SK-N-SH treated with all-trans-retinoic acid at 6 μM for 48 hours (cell line): Measurements from ENCODE around the gene KCNA2.

ENCODE experiments used
- ATAC-seq: fragments of 200-7000 bp; cut with Tn5 transposase; 3 replicates; pipeline ENCODE4 v1.9.1; 2020; ENCODE audit warnings: mild to moderate bottlenecking, moderate library complexity
- ARNTL ChIP-seq: fragments of 450-650 bp; formaldehyde crosslinking; IDR thresholded peaks from 2 replicates; pipeline ENCODE4 v1.5.0; 2020; ENCODE audit warnings: low read depth, mild to moderate bottlenecking, moderate library complexity, borderline replicate concordance
- BACH2 ChIP-seq: fragments of 250-450 bp; sonication (Bioruptor Pico); IDR thresholded peaks from 2 replicates; pipeline ENCODE4 v1.9.0; 2021; ENCODE audit warnings: mild to moderate bottlenecking, borderline replicate concordance
- CREB5 ChIP-seq: fragments of 250-450 bp; sonication (Bioruptor Pico); IDR thresholded peaks from 2 replicates; pipeline ENCODE4 v1.5.1; 2020; ENCODE audit warnings: low read depth, mild to moderate bottlenecking, moderate library complexity
- CSDC2 ChIP-seq: fragments of 250-450 bp; sonication (Bioruptor Pico); IDR thresholded peaks from 2 replicates; pipeline ENCODE4 v1.5.0; 2020; ENCODE audit warnings: mild to moderate bottlenecking, moderate library complexity
- ESRRG ChIP-seq: fragments of 250-450 bp; sonication (Bioruptor Pico); IDR thresholded peaks from 2 replicates; pipeline ENCODE4 v1.6.1; 2021; ENCODE audit warnings: mild to moderate bottlenecking
- ISL1 ChIP-seq: fragments of 250-450 bp; sonication (Bioruptor Pico); IDR thresholded peaks from 2 replicates; pipeline ENCODE4 v2.1.2; 2022; ENCODE audit warnings: mild to moderate bottlenecking, moderate library complexity
- OSR1 ChIP-seq: fragments of 250-450 bp; sonication (Bioruptor Pico); IDR thresholded peaks from 2 replicates; pipeline ENCODE4 v1.8.0; 2022; ENCODE audit warnings: moderate library complexity, mild to moderate bottlenecking, inconsistent platforms
- POU6F1 ChIP-seq: fragments of 250-450 bp; sonication (Bioruptor Pico); IDR thresholded peaks from 2 replicates; pipeline ENCODE4 v1.8.0; 2021; ENCODE audit warnings: low read depth, mild to moderate bottlenecking, moderate library complexity, borderline replicate concordance
- PPARA ChIP-seq: fragments of 250-450 bp; sonication (Bioruptor Pico); IDR thresholded peaks from 2 replicates; pipeline ENCODE4 v1.5.0; 2020; ENCODE audit warnings: mild to moderate bottlenecking, borderline replicate concordance
- RARB ChIP-seq: fragments of 250-450 bp; sonication (Bioruptor Pico); IDR thresholded peaks from 2 replicates; pipeline ENCODE4 v1.8.0; 2021; ENCODE audit warnings: mild to moderate bottlenecking, moderate library complexity
- SNAI2 ChIP-seq: fragments of 250-450 bp; sonication (Bioruptor Pico); IDR thresholded peaks from 2 replicates; pipeline ENCODE4 v1.5.0; 2020; ENCODE audit warnings: mild to moderate bottlenecking, moderate library complexity
- TCF4 ChIP-seq: fragments of 250-450 bp; sonication (Bioruptor Pico); IDR thresholded peaks from 2 replicates; pipeline ENCODE4 v1.8.0; 2021; ENCODE audit warnings: mild to moderate bottlenecking, moderate library complexity, borderline replicate concordance
- TOX ChIP-seq: fragments of 250-450 bp; sonication (Bioruptor Pico); IDR thresholded peaks from 2 replicates; pipeline ENCODE4 v1.8.0; 2021; ENCODE audit warnings: mild to moderate bottlenecking, moderate library complexity, borderline replicate concordance
- TSHZ2 ChIP-seq: fragments of 250-450 bp; sonication (Bioruptor Pico); IDR thresholded peaks from 2 replicates; pipeline ENCODE4 v1.5.0; 2020; ENCODE audit warnings: mild to moderate bottlenecking, moderate library complexity
- ZC3H10 ChIP-seq: fragments of 250-450 bp; sonication (Bioruptor Pico); IDR thresholded peaks from 2 replicates; pipeline ENCODE4 v1.5.1; 2021; ENCODE audit warnings: mild to moderate bottlenecking, moderate library complexity
- ZFP3 ChIP-seq: fragments of 250-450 bp; sonication (Bioruptor Pico); IDR thresholded peaks from 2 replicates; pipeline ENCODE4 v1.5.0; 2020; ENCODE audit warnings: mild to moderate bottlenecking, moderate library complexity
- ZFP30 ChIP-seq: fragments of 450-650 bp; formaldehyde crosslinking; IDR thresholded peaks from 2 replicates; pipeline ENCODE4 v1.5.0; 2022; ENCODE audit warnings: mild to moderate bottlenecking, moderate library complexity
- ZNF565 ChIP-seq: fragments of 450-650 bp; formaldehyde crosslinking; conservative IDR thresholded peaks from 2 replicates; pipeline ENCODE4 v1.5.0; 2020; ENCODE audit warnings: low read depth, mild to moderate bottlenecking, moderate library complexity
- ZNF70 ChIP-seq: fragments of 450-650 bp; formaldehyde crosslinking; IDR thresholded peaks from 2 replicates; pipeline ENCODE4 v1.5.0; 2020; ENCODE audit warnings: mild to moderate bottlenecking, moderate library complexity
- ZNF8 ChIP-seq: fragments of 450-650 bp; formaldehyde crosslinking; IDR thresholded peaks from 2 replicates; pipeline ENCODE4 v1.5.0; 2020; ENCODE audit warnings: mild to moderate bottlenecking, moderate library complexity
- TF ChIP-seq, protein P1 (sequence below): fragments of 250-450 bp; sonication (Bioruptor Pico); IDR thresholded peaks from 2 replicates; pipeline ENCODE4 v1.5.1; 2021; ENCODE audit warnings: mild to moderate bottlenecking, moderate library complexity
- TF ChIP-seq, protein P2 (sequence below): fragments of 250-450 bp; sonication (Bioruptor Pico); IDR thresholded peaks from 2 replicates; pipeline ENCODE4 v1.8.0; 2020; ENCODE audit warnings: mild to moderate bottlenecking, moderate library complexity, borderline replicate concordance

Gene KCNA2

DNA sequence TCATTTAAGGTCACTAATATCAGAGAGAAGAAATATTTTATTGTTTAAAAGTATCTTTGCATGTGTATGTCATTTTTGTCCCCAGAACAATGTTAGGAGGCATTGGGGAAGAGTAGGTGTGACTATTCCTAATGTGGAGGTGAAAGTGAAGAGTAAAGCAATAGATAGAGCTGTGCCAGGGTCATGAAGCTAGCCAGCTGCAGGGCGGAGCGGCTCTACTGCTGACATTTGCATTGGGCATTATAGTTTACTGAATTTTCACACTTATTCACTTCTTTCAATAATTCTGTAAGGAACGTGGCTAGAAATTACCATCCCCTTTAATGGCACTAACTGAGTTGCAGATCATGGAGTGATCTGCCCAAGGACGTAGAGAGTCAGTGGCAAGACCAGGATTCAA is 35.3 kb downstream of the KCNA2 start:
- no peak for TF ChIP-seq ZC3H10
- TF ChIP-seq CSDC2 (CRISPR knock-in tag), result no peak
- TF ChIP-seq ZFP30 (CRISPR knock-in tag), result no peak
- TF ChIP-seq OSR1, result no peak
- TF ChIP-seq RARB (CRISPR knock-in tag), result no peak
- TF ChIP-seq TOX (CRISPR knock-in tag), result no peak
- TF ChIP-seq ARNTL (CRISPR knock-in tag), result no peak
- TF ChIP-seq ESRRG, result no peak
- TF ChIP-seq TSHZ2 (CRISPR knock-in tag), result no peak
- no peak for TF ChIP-seq ZNF565
- ATAC-seq, result no peak

DNA sequence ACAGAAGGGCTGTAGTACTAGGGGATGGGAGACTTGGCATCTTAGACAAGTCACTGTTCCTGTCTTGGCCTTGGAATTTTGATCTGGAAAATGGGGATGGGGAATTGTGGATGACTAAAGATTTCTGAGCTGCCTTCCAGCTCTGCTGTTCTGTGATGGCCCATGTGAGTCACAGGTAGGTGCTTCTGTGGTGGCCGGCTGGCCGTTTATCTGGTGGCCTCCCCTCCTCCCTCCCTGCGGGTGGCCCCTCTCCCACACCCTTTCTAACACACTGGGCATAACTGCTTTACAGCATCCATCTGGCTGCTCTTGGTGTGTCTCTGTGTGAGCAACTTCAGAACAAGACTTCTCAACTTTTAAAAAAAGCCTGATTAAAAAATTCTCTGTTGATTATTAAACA is 35.9 kb downstream of the KCNA2 start:
- ATAC-seq, result no peak

DNA sequence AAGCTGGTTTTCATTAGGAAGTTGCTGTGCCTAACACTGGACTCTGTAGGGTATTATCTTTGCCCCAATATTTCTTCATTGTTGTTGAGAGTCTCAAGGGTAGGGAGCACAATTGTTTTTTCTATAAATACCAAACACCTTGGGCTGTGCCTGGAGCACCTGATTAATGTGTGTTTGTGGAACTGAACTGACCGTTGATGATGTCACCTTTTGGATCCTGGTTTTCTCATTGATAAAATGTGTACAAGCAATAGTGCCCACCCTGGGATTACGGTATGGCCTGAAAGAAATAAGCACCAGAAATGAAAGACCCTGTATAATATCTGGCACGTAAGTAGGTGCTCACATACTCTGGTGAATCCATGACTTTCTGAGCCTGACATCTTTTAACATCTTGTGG is 39.3 kb downstream of the KCNA2 start:
- TF ChIP-seq ZFP3 (CRISPR knock-in tag) (no peak), ZNF8 (CRISPR knock-in tag) (no peak), BACH2 (no peak), OSR1 (no peak), ZC3H10 (no peak), TOX (CRISPR knock-in tag) (no peak), PPARA (no peak), ZNF70 (no peak)
- TF ChIP-seq, protein P1, sequence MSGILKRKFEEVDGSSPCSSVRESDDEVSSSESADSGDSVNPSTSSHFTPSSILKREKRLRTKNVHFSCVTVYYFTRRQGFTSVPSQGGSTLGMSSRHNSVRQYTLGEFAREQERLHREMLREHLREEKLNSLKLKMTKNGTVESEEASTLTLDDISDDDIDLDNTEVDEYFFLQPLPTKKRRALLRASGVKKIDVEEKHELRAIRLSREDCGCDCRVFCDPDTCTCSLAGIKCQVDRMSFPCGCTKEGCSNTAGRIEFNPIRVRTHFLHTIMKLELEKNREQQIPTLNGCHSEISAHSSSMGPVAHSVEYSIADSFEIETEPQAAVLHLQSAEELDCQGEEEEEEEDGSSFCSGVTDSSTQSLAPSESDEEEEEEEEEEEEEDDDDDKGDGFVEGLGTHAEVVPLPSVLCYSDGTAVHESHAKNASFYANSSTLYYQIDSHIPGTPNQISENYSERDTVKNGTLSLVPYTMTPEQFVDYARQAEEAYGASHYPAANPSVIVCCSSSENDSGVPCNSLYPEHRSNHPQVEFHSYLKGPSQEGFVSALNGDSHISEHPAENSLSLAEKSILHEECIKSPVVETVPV (CRISPR knock-in tag), result no peak
- TF ChIP-seq, protein P2, sequence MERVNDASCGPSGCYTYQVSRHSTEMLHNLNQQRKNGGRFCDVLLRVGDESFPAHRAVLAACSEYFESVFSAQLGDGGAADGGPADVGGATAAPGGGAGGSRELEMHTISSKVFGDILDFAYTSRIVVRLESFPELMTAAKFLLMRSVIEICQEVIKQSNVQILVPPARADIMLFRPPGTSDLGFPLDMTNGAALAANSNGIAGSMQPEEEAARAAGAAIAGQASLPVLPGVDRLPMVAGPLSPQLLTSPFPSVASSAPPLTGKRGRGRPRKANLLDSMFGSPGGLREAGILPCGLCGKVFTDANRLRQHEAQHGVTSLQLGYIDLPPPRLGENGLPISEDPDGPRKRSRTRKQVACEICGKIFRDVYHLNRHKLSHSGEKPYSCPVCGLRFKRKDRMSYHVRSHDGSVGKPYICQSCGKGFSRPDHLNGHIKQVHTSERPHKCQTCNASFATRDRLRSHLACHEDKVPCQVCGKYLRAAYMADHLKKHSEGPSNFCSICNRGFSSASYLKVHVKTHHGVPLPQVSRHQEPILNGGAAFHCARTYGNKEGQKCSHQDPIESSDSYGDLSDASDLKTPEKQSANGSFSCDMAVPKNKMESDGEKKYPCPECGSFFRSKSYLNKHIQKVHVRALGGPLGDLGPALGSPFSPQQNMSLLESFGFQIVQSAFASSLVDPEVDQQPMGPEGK (CRISPR knock-in tag), result no peak
- ATAC-seq, result no peak

More for the DNA sequence above, 35.9 kb downstream of the KCNA2 start:
- TF ChIP-seq, protein P1 (CRISPR knock-in tag), result no peak
- TF ChIP-seq BACH2 (no peak), PPARA (no peak)

DNA sequence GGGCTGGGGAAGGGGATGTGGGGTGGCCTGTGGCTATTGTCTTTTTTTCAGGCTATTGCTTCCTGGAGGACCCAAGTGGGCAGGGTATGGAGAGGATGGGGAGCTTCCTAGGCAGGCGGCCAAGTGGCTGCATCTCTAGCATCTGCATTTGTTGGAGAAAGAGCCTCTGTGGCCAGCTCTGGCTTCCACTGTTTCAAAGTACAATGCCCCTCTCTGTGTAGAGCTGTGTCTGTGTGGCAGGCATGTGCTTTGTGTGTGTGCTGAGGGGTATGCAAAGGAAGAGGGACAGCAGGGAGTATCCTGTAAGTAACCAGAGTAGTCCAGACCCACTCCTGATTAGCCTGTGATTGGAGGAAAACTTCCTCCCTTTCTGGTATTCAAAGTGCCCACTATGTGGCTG is 40.6 kb downstream of the KCNA2 start:
- no peak for ATAC-seq
- no peak for TF ChIP-seq SNAI2 (CRISPR knock-in tag)
- TF ChIP-seq ZNF565, result no peak
- no peak for TF ChIP-seq ISL1 (CRISPR knock-in tag)
- no peak for TF ChIP-seq ESRRG
- TF ChIP-seq ZC3H10, result no peak
- TF ChIP-seq ARNTL (CRISPR knock-in tag), result no peak
- TF ChIP-seq ZFP30 (CRISPR knock-in tag), result no peak
- TF ChIP-seq ZNF8 (CRISPR knock-in tag), result no peak
- no peak for TF ChIP-seq TCF4 (CRISPR knock-in tag)
- TF ChIP-seq OSR1, result no peak
- TF ChIP-seq TOX (CRISPR knock-in tag), result no peak
- no peak for TF ChIP-seq POU6F1 (CRISPR knock-in tag)
- TF ChIP-seq CREB5 (CRISPR knock-in tag), result no peak
- TF ChIP-seq PPARA, result no peak
- no peak for TF ChIP-seq CSDC2 (CRISPR knock-in tag)
- no peak for TF ChIP-seq ZFP3 (CRISPR knock-in tag)
- no peak for TF ChIP-seq TSHZ2 (CRISPR knock-in tag)
- no peak for TF ChIP-seq RARB (CRISPR knock-in tag)
